Measurements from ENCODE around the gene KRT7.
"Not testable (repeated sequence)": the region's sequence is repeated elsewhere in the genome, so short reads cannot be mapped to it uniquely, and the experiment has no call there.

The KRT7 gene

DNA sequence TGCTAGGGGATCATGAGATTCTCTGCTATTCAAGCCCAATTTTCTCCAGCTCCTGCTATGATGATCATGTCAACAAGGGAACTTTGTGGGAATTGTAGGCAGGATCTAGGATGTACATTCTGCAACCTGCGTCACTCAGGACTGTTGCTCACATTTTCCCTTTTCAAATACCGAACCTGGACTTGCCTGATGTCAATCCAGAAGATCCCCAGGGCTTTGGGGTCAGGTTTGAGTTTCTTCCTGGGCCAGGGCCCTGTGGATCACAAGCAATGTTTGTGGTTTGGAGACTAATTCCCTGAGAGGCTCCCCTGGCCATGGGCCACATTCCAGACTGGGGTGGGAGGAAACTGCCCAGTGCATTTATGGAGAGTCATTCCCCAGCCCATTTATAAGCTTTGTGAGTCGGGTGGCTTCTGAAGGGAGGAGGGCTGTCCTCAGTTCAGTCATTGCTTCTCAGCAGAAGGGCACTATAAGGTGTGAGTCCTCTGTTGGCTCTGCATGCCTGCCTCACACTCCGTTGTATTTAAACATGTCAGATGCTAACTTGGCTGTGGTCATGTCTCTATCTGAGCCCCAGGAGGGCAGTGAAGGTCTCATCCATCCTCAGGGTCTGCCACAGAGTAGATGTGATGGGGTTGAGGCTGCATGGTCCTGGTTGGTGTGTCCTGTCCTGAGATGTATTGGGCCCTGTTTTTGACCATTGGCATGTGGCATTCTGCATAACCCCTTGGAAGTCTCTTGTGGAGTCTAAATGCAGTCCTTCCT, 47.9 kb downstream of the KRT7 start:
- no peak for DNase-seq

DNA sequence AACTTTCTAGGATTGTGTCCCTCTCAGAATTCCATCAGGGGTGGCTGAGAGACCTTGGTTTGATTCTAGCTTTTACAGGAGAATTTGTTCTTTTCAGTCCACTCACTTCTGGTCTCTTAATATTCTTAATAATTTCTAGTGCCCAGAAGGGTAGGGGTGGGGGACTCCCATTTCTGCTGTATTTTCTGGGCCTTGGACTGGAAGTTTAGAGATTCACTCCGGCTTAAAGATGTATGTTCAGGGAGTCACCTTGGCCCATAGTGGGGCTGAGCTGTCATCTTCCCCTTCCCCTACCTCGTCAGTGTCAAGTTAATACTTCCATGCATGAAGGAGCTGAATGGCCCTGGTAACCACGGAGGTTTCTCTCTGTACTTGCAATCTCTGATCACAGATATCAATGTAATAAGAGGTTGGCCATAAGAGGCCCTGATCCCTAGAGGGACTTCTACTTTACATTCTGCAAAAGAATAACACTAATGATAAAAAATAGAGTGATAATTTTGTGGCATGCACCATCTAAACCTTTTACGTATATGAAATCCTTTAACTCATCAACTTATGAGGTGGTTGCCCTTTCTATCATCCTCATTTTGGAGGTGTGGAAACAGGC, 51.6 kb downstream of the KRT7 start:
- no peak for DNase-seq

- DNase-seq = no peak
Observed at GRCh38 chr12:52285172-52285745, 52.2 kb downstream of the KRT7 start.

DNA sequence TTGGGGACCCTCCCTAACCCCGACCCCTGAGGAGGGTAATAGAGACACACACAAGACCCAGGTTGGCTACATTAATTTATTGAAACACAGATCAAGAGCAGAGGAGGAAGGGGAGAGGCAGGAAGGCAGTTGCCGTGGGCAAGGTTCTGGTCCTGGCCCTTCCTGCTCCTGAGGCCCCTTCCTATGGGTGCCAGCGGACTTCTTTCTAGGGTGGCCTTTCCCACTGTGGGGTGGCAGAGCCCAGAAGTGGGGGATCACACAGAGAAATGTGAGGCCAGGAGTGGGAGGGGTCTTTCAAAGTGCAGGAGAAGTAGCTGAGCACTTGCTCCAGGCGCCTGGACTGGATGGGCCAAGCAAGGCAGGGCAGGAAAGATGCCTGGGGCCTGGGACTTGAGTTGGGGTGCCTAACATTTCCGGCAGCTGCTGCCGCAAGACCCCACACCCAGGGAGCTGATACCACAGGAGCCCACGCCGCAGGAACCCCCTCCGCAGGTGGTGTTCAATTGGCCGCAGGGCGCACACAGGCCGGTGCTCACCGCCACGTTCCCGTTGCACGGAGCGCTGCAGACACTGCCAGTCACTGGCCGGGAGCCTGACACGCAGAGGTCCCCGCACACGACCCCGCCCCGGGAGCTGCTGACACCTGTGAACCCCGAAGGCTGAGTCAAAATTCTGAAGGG, 52.9 kb downstream of the KRT7 start:
- DNase-seq = no peak

DNA sequence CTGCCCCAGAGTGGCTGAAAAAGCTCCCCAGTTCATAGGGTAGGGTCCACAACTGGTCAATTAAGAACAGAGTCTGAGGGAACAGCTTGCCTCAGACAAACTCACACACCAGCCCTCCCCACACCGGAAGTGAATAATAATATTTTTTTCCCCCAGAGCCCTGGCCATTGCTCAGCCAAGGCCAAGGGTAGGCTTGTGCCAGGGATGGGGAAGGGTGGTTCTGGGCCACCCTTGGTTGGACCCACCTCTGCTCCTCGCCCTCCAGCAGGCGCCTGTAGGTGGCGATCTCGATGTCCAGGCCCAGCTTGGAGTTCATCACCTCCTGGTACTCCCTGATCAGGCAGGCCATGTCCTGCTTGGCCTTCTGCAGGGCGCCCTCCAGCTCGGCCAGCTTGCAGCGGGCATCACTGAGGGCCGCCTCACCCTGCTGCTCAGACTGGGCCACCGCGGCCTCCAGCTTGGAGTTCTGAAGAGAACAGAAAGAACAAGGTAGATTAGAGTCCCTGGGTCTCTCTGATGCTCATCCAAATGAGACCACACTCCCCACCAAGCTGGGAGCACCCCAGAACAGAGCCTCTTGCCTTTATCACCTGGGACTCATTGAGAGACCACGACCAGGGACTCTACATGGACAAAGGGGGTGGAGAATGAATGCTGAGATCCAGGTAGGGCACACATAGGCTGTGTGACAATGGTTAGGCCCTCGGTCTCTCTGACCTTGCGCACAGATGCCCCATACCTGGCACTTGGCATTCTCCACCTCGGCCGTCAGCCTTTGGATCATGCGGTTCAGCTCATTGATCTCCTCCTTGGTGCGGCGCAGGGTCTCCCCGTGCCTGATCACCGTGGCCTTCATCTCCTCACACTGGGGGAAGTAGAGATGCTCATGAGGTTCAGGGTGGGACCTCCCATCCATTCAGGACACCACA, 54.1 kb downstream of the KRT7 start:
- not testable (repeated sequence) for DNase-seq

DNA sequence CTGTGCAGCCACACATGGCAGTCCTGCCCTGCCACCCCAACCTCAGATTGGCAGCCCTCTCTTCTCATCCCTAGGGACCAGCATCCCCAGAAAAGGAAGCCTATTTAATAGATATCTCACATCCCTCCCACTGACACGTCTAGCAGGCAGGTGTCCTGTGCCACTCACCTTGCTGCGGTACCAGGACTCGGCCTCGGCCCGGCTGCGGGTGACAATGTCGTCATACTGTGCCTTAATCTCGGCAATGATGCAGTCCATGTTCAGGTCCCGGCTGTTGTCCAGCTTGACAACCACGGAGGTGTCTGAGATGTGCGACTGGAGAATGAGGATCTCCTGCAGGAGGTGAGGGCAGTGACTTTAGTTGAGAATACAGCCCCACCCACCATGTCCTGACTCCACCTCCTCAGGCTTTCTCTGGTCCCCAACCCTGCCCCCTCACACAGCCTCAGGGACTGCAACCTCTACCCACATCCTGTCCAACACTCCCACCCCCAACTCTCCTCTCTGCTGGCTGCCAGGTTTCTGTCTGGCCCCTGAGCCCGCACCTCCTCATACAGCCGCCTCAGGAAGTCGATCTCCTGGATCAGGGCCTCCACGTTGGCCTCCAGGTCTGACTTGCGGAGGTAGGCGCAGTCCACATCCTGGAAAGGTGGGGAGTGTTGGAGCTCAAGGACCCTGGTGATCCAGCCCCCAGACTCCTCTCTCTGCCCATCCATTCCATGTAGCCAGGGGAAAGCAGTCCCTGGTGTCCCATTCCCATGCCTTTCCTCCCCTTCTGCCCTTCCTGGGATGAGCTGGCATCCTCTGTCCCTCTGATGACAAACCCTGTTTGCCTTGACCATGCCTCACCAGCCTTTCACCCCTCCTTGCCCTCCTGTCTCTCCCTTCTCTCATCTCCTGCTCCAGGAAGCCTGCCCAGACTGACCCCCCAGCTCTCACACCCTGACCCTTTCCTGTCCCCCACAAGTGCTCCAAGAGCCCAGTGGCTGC, 55.1 kb downstream of the KRT7 start:
- not testable (repeated sequence) for DNase-seq

GRCh38 chr12:52290483-52291134, 57.6 kb downstream of the KRT7 start:
- DNase-seq = not testable (repeated sequence)

DNA sequence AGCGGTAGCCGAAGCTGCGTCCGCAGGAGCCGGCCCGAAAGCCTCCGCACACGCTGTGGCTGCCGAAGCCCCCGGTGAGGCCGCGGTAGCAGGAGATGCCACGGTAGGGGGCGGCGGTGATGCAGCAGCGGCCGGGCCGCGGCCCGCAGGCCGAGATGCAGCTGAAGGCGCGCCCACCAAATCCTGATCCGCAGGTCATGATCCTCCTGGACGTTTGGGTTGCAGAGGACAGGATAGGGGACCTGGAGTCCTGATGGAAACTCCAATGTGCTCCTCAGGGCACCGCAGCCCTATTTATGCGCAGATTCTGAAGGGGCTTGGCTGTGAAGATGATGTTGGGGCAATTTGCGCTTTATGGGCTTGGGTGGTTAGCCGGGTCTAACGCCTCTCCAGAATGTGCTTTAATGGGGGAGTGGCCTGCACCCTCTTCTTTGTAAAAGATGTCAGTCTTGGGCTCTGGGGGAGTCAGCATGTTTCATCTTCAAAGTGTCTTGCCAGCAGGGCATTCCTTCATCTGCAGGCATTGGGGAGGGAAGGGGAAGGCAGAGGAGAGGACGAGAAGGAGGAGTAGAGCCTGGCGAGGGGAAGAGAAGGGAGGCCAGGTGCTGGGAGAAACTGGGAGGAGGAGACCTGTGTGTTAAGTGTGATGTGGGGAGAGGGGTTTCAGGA, 58.4 kb downstream of the KRT7 start, which contains the start of gene KRT81:
KRT81 (minus strand) TSS at position 268 of the 669 bp plus-strand sequence; CDS start at position 199, 69 bp downstream.
- DNase-seq = no peak

- no peak for DNase-seq
Observed at GRCh38 chr12:52293926-52294325, 60.9 kb downstream of the KRT7 start.

- no peak for DNase-seq
Observed at GRCh38 chr12:52294803-52295202, 61.8 kb downstream of the KRT7 start.

- DNase-seq = no peak
Observed at GRCh38 chr12:52295663-52296062, 62.6 kb downstream of the KRT7 start.

GRCh38 chr12:52296572-52297215, 63.7 kb downstream of the KRT7 start:
- DNase-seq = no peak

All from hippocampal formation (tissue), 2 donors.